GM12878 (cell line): ENCODE data around the gene FAM111B. TPM values are rescaled to one million over a fixed set of nuclear protein-coding genes. Genes with fewer than 3 reads are reported as not detected.

Source experiments
- BHLHE40 ChIP-seq, 2 experiments: fragments of 450-650 bp in 1 of 2; IDR thresholded peaks; 2 replicates each; pipeline ENCODE4 v1.6.1; 2011 to 2017; ENCODE audit warnings: low read depth in 2 of 2, borderline replicate concordance in 1 of 2, improper control_type of control experiment in 1 of 2, low read length in 1 of 2, mild to moderate bottlenecking in 1 of 2
- CTCF ChIP-seq, 3 experiments: IDR thresholded peaks in 2 of 3; conservative IDR thresholded peaks in 1 of 3; 2 replicates each; pipeline ENCODE4 v1.5.1; 2011; ENCODE audit warnings: low read depth in 3 of 3, low read length in 3 of 3, mild to moderate bottlenecking in 3 of 3, control low read depth in 2 of 3, moderate library complexity in 2 of 3, inconsistent platforms in 1 of 3, mixed read lengths in 1 of 3; ENCODE audit not compliant: control insufficient read depth in 2 of 3, insufficient read depth in 1 of 3; ENCODE audit errors: extremely low read depth in 1 of 3
- FOXM1 ChIP-seq: IDR thresholded peaks from 2 replicates; pipeline ENCODE4 v1.6.1; 2012; ENCODE audit warnings: low read depth, mild to moderate bottlenecking, inconsistent platforms, low read length, moderate library complexity
- MTA2 ChIP-seq: fragments of 450-650 bp; IDR thresholded peaks from 2 replicates; pipeline ENCODE4 v1.6.1; 2016; ENCODE audit warnings: low read depth, mild to moderate bottlenecking, moderate library complexity
- MYC ChIP-seq: IDR thresholded peaks from 2 replicates; pipeline ENCODE4 v1.6.1; 2011; ENCODE audit warnings: mild to moderate bottlenecking, low read length, moderate library complexity, inconsistent platforms; ENCODE audit not compliant: insufficient read depth, insufficient replicate concordance, insufficient read length, severe bottlenecking
- PKNOX1 ChIP-seq: fragments of 450-650 bp; IDR thresholded peaks from 2 replicates; pipeline ENCODE4 v1.6.1; 2016; ENCODE audit warnings: mild to moderate bottlenecking
- RBBP5 ChIP-seq: fragments of 200-600 bp; sonication (generic); conservative IDR thresholded peaks from 2 replicates; pipeline ENCODE4 v1.6.1; 2016
- SP1 ChIP-seq: IDR thresholded peaks from one replicate; pipeline ENCODE4 v1.6.1; 2011; ENCODE audit warnings: low read depth, low read length
- YY1 ChIP-seq: IDR thresholded peaks from 2 replicates; pipeline ENCODE4 v1.6.1; 2011; ENCODE audit warnings: low read depth, mild to moderate bottlenecking, low read length
- polyA plus RNA-seq, 11 experiments: library from polyadenylated mRNA; depleted of rRNA in 4 of 11; unstranded in 6 of 11; stranded (reverse) in 5 of 11; fragments of >200 nt; fragmentation: Nextera tagmentation in 4 of 11; fragmentation: Illumina TruSeq in 1 of 11; extraction: Ambion mirVana in 4 of 11; extraction: Trizol in 1 of 11; gene quantifications; 1 replicate in 1 of 11; 2 replicates in 10 of 11; pipeline versions ENCODE4 v1.2.1 to v1.2.3, GENCODE V29; 2011 to 2016; ENCODE audit warnings: inconsistent platforms in 2 of 11, missing spikeins in 2 of 11, low read depth in 1 of 11
- total RNA-seq, 4 experiments: library from RNA; depleted of rRNA in 3 of 4; stranded (reverse); fragments of >200 nt in 3 of 4; fragmentation: Illumina TruSeq in 1 of 4; extraction: Trizol in 1 of 4; gene quantifications; 2 replicates each; pipeline versions ENCODE4 v1.2.1 to v1.2.3, GENCODE V29; 2013 to 2021
- TF ChIP-seq, protein P1 (sequence below): fragments of 450-650 bp; IDR thresholded peaks from 2 replicates; pipeline ENCODE4 v1.6.1; 2016; ENCODE audit warnings: mild to moderate bottlenecking, moderate library complexity, borderline replicate concordance
- TF ChIP-seq, protein P2 (sequence below): fragments of 450-650 bp; IDR thresholded peaks from 2 replicates; pipeline ENCODE4 v1.6.1; 2017; ENCODE audit warnings: mild to moderate bottlenecking, moderate library complexity

The FAM111B gene
- total and polyA plus RNA-seq, 10 of the 15 experiments (the other 5 are each of a cell fraction or from before 2014, with no cell fraction given), result 35.9 to 97.2 (median 62.1) TPM

DNA sequence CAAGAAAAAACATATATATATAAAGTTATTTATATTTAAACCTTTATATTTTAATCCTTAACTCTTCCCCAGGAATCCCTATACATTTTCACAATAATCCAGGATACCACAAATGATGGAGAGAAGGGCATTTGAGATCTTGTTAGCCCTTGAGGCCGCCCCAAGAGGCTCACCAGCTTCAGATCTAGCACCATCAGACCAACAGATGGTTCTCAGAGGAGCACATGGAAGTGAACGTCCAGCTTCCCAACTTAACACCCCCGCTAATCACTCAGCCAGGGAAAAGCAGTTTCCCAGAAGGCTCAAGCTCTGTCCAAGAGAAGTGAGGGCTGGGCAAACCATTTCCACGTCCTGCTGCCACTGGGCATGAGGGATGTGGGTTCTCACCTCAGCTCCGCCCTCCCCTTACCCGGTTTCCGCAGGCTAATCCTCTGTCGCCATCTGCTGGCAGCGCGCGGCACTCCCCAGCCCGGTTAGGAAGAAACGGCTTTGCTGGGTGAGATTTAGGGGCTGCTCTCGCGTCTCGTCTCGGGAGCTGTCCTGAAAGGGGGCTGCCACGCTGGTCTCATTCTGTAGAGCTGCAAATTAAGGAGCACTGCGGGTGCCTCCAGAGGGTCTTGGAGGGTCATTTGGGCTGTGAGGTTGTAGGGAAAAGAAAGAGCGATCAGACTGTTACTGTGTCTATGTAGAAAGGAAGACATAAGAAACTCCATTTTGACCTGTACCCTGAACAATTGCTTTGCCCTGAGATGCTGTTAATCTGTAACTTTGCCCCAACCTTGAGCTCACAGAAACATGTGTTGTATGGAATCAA, 28.8 kb downstream of the FAM111B start (continued):
- TF ChIP-seq MYC, result no peak
- TF ChIP-seq, protein P1, sequence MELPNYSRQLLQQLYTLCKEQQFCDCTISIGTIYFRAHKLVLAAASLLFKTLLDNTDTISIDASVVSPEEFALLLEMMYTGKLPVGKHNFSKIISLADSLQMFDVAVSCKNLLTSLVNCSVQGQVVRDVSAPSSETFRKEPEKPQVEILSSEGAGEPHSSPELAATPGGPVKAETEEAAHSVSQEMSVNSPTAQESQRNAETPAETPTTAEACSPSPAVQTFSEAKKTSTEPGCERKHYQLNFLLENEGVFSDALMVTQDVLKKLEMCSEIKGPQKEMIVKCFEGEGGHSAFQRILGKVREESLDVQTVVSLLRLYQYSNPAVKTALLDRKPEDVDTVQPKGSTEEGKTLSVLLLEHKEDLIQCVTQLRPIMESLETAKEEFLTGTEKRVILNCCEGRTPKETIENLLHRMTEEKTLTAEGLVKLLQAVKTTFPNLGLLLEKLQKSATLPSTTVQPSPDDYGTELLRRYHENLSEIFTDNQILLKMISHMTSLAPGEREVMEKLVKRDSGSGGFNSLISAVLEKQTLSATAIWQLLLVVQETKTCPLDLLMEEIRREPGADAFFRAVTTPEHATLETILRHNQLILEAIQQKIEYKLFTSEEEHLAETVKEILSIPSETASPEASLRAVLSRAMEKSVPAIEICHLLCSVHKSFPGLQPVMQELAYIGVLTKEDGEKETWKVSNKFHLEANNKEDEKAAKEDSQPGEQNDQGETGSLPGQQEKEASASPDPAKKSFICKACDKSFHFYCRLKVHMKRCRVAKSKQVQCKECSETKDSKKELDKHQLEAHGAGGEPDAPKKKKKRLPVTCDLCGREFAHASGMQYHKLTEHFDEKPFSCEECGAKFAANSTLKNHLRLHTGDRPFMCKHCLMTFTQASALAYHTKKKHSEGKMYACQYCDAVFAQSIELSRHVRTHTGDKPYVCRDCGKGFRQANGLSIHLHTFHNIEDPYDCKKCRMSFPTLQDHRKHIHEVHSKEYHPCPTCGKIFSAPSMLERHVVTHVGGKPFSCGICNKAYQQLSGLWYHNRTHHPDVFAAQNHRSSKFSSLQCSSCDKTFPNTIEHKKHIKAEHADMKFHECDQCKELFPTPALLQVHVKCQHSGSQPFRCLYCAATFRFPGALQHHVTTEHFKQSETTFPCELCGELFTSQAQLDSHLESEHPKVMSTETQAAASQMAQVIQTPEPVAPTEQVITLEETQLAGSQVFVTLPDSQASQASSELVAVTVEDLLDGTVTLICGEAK, result no peak
- TF ChIP-seq, protein P2, sequence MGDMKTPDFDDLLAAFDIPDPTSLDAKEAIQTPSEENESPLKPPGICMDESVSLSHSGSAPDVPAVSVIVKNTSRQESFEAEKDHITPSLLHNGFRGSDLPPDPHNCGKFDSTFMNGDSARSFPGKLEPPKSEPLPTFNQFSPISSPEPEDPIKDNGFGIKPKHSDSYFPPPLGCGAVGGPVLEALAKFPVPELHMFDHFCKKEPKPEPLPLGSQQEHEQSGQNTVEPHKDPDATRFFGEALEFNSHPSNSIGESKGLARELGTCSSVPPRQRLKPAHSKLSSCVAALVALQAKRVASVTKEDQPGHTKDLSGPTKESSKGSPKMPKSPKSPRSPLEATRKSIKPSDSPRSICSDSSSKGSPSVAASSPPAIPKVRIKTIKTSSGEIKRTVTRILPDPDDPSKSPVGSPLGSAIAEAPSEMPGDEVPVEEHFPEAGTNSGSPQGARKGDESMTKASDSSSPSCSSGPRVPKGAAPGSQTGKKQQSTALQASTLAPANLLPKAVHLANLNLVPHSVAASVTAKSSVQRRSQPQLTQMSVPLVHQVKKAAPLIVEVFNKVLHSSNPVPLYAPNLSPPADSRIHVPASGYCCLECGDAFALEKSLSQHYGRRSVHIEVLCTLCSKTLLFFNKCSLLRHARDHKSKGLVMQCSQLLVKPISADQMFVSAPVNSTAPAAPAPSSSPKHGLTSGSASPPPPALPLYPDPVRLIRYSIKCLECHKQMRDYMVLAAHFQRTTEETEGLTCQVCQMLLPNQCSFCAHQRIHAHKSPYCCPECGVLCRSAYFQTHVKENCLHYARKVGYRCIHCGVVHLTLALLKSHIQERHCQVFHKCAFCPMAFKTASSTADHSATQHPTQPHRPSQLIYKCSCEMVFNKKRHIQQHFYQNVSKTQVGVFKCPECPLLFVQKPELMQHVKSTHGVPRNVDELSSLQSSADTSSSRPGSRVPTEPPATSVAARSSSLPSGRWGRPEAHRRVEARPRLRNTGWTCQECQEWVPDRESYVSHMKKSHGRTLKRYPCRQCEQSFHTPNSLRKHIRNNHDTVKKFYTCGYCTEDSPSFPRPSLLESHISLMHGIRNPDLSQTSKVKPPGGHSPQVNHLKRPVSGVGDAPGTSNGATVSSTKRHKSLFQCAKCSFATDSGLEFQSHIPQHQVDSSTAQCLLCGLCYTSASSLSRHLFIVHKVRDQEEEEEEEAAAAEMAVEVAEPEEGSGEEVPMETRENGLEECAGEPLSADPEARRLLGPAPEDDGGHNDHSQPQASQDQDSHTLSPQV, result 0 out of 2 replicates have a peak, but pooled peaks have one; percentile 48
- peak; percentile 80 for TF ChIP-seq YY1
- TF ChIP-seq PKNOX1, result peak; percentile 36; the same call in 1 of the 2 replicates
- peak; percentile 39 for TF ChIP-seq SP1
- TF ChIP-seq CTCF (IDR thresholded peaks at IDR 0.05 in 2 of 3, conservative IDR thresholded peaks at IDR 0.05 in 1 of 3; ENCODE audit: control insufficient read depth in 2 of 3, extremely low read depth in 1 of 3, insufficient read depth in 1 of 3, low read depth in 3 of 3, low read length in 3 of 3), result peak; percentile 99 to 100 (median 100); a peak in 5 of 6 replicates
- TF ChIP-seq RBBP5, result no peak
- peak; percentile 14 to 36; a peak in 2 of 4 replicates for TF ChIP-seq BHLHE40 (IDR thresholded peaks at IDR 0.05; ENCODE audit: borderline replicate concordance in 1 of 2, low read depth in 2 of 2, low read length in 1 of 2)
- no peak for TF ChIP-seq MTA2
- no peak for TF ChIP-seq FOXM1
